Transverse colon (tissue), 4 donors: ENCODE measurements around the gene EZR. TPM values are rescaled to one million over a fixed set of nuclear protein-coding genes. Genes with fewer than 3 reads are reported as not detected.

Source experiments
- DNase-seq: peaks from one replicate; pipeline ENCODE4 v3.0.0-alpha.2; 2019
- H3K27ac ChIP-seq, 4 donors: fragments of 200-600 bp; sonication (generic); 2 replicates each; pipeline ENCODE4 v1.5.1; 2016 to 2018; ENCODE audit warnings: inconsistent platforms in 4 of 4
- H3K27me3 ChIP-seq: fragments of 200-600 bp; sonication (generic); 2 replicates; pipeline ENCODE4 v1.5.1; 2017; ENCODE audit warnings: inconsistent platforms
- H3K36me3 ChIP-seq, 4 donors: fragments of 200-600 bp; sonication (generic); 2 replicates each; pipeline ENCODE4 v1.5.1; 2017 to 2019; ENCODE audit warnings: inconsistent platforms in 4 of 4
- H3K4me1 ChIP-seq, 4 donors: fragments of 200-600 bp; sonication (generic); 2 replicates each; pipeline ENCODE4 v1.5.1; 2017 to 2020; ENCODE audit warnings: inconsistent platforms in 4 of 4
- H3K4me3 ChIP-seq, 4 donors: fragments of 200-600 bp; sonication (generic); 1 replicate in 1 of 4; 2 replicates in 3 of 4; pipeline versions ENCODE4 v1.5.1 to v1.6.1; 2017 to 2019; ENCODE audit warnings: inconsistent platforms in 4 of 4
- H3K9me3 ChIP-seq, 2 donors: fragments of 200-600 bp; sonication (generic); 2 replicates each; pipeline ENCODE4 v1.5.1; 2017 to 2019; ENCODE audit warnings: inconsistent platforms in 2 of 2
- CTCF ChIP-seq, 5 experiments: fragments of 200-600 bp in 3 of 5; fragments of 450-650 bp in 2 of 5; sonication (generic) in 3 of 5; IDR thresholded peaks; 1 replicate in 2 of 5; 2 replicates in 3 of 5; pipeline ENCODE4 v1.5.1; 2016 to 2017; ENCODE audit warnings: antibody characterized with exemption in 5 of 5, inconsistent platforms in 3 of 5, mild to moderate bottlenecking in 2 of 5, moderate library complexity in 1 of 5
- EP300 ChIP-seq: sonication (generic); formaldehyde crosslinking; IDR thresholded peaks from one replicate; pipeline ENCODE4 v1.6.1; 2017; ENCODE audit warnings: antibody characterized with exemption, low read depth
- POLR2A ChIP-seq: fragments of 450-650 bp; IDR thresholded peaks from one replicate; pipeline ENCODE4 v1.6.1; 2016; ENCODE audit warnings: antibody characterized with exemption, mild to moderate bottlenecking, moderate library complexity
- POLR2AphosphoS5 ChIP-seq, 3 donors: sonication (generic); formaldehyde crosslinking; IDR thresholded peaks; one replicate each; pipeline ENCODE4 v1.6.1; 2016; ENCODE audit warnings: antibody characterized with exemption in 3 of 3
- WGBS, 2 donors: methylation state at CpG; one replicate each; pipeline ENCODE4 v1.1.5; 2018; ENCODE audit warnings: low coverage in 1 of 2; 5-methylcytosine and 5-hydroxymethylcytosine counted together
- in situ Hi-C, 4 donors: fragments of 200-750 bp; cut with MboI; loops; one replicate each; pipeline versions ENCODE4 v1.15.0 to v1.15.1; 2017; ENCODE audit warnings: low sequenced_read_pairs in 3 of 4, low pct_ligation_motif_present in 1 of 4, low pct_unique_long_range_greater_than_20kb in 1 of 4
- intact Hi-C: fragments of 100-400 bp; cut with DNase I; formaldehyde crosslinking; loops from one replicate; pipeline ENCODE4 v1.15.1; 2023; ENCODE audit warnings: low total_unique reads
- total RNA-seq, 4 donors: library from RNA; depleted of rRNA; stranded (reverse); fragments of >200 nt; gene quantifications; one replicate each; pipeline ENCODE4 v1.1.0, GENCODE V29; 2016

Gene EZR
- total RNA-seq, 4 donors from 2014 or later: 149 to 430 (median 319) TPM

GRCh38 chr6:158818581-158819212 is 471 bp downstream of the EZR start:
- H3K9me3 ChIP-seq: no peaks in the 10 kb centered on the region
- H3K27me3 ChIP-seq: no peaks in the 10 kb centered on the region
- in situ Hi-C loops (loop anchor here in 1 of 4 donors (10.0 kb wide), 1 partner anchor 46 kb away; no protein-coding TSS in a partner anchor), intact Hi-C loops (loop anchor here (5.0 kb wide), 1 partner anchor 54 kb away; no protein-coding TSS in a partner anchor)
- DNase-seq: peak; percentile 73
- WGBS, 2 donors: 2% methylated on average over 27 of the region's 63 CpGs; no CpG with 5 or more reads in 1 of the 2 donors
- H3K36me3 ChIP-seq: no peaks in the 10 kb centered on the region
- TF ChIP-seq POLR2A (no peak), CTCF (IDR thresholded peaks at IDR 0.05) (no peak), EP300 (no peak), POLR2AphosphoS5 (IDR thresholded peaks at IDR 0.05) (no peak)
- H3K4me1 ChIP-seq: peaks cover 12 to 44% (median 30%) of the 10 kb centered on the region in 4 donors
- peak overlapping the region; percentile 80 to 99 (median 94) for H3K4me3 ChIP-seq
- peak overlapping the region; percentile 96 to 100 (median 99) for H3K27ac ChIP-seq

- Histone ChIP-seq H3K36me3 (no peaks in the 10 kb centered on the region), H3K4me1 (peaks cover 16 to 51% (median 32%) of the 10 kb centered on the region in 4 donors), H3K27me3 (no peaks in the 10 kb centered on the region), H3K9me3 (no peaks in the 10 kb centered on the region), H3K4me3 (peak overlapping the region; percentile 80 to 99 (median 94)), H3K27ac (peak overlapping the region; percentile 96 to 100 (median 99))
- 0 to 4% methylated on average over 5 to 21 of the region's 61 CpGs for WGBS, 2 donors
- TF ChIP-seq POLR2A (peak; percentile 98), POLR2AphosphoS5 (IDR thresholded peaks at IDR 0.05) (peak; percentile 96 to 99 (median 98)), EP300 (no peak), CTCF (IDR thresholded peaks at IDR 0.05) (no peak)
- intact Hi-C loops: loop anchor here (5.0 kb wide), 1 partner anchor 54 kb away; no protein-coding TSS in a partner anchor
- in situ Hi-C loops: loop anchor here in 1 of 4 donors (10.0 kb wide), 1 partner anchor 47 kb away; no protein-coding TSS in a partner anchor
- DNase-seq: peak; percentile 89
Measured at GRCh38 chr6:158817728-158818580, 1.2 kb downstream of the EZR start.

- TF ChIP-seq EP300: no peak
- TF ChIP-seq CTCF (IDR thresholded peaks at IDR 0.05): no peak
- TF ChIP-seq POLR2A: peak; percentile 5
- TF ChIP-seq POLR2AphosphoS5 (IDR thresholded peaks at IDR 0.05): peak in 2 of 3 donors; percentile 53 to 68
- peak overlapping the region; percentile 96 to 100 (median 99) for H3K27ac ChIP-seq
- H3K4me1 ChIP-seq: peaks cover 17 to 60% (median 37%) of the 10 kb centered on the region in 4 donors
- no peaks in the 10 kb centered on the region for H3K9me3 ChIP-seq
- peak; percentile 68 for DNase-seq
- no peaks in the 10 kb centered on the region for H3K27me3 ChIP-seq
- WGBS, 2 donors: 22 to 41% methylated on average over 3 to 20 of the region's 20 CpGs
- intact Hi-C loops: loop anchor here (5.0 kb wide), 1 partner anchor 55 kb away; no protein-coding TSS in a partner anchor
- peak overlapping the region; percentile 28 to 99 (median 94) for H3K4me3 ChIP-seq
- in situ Hi-C loops: loop anchor here in 1 of 4 donors (10.0 kb wide), 1 partner anchor 48 kb away; no protein-coding TSS in a partner anchor
- H3K36me3 ChIP-seq: no peaks in the 10 kb centered on the region
Measured at GRCh38 chr6:158816803-158817727, 2.1 kb downstream of the EZR start.
